ENCODE results near the gene EVC2. TPM values are rescaled to one million over a fixed set of nuclear protein-coding genes. Genes with fewer than 3 reads are reported as not detected.

EVC2 gene
- total and polyA plus RNA-seq, 9 of the 15 experiments (the other 6 are each of a cell fraction or from before 2014, with no cell fraction given), result 0.03 to 0.55 (median 0.38) TPM; not detected in 1

GRCh38 chr4:5689065-5689464 lies 19.3 kb downstream of the EVC2 start:
- Histone ChIP-seq H3K9me3 (replicated peaks; ENCODE audit: control insufficient read depth, insufficient read depth, low read depth, low read length) (no peaks in the 10 kb centered on the region), H2AFZ (ENCODE audit: low read depth, low read length) (no peak overlapping the region), H3K36me3 (ENCODE audit: control insufficient read depth, insufficient read depth, low read length) (no peaks in the 10 kb centered on the region), H3K79me2 (ENCODE audit: control insufficient read depth, insufficient read depth, low read length) (no peaks in the 10 kb centered on the region), H4K20me1 (replicated peaks; ENCODE audit: control insufficient read depth, insufficient read depth, low read length) (no peaks in the 10 kb centered on the region), H3K9me1 (ENCODE audit: control insufficient read depth, insufficient read depth, low read length) (no peaks in the 10 kb centered on the region), H3K4me1 (replicated peaks in 1 of 2; ENCODE audit: control insufficient read depth in 2 of 2, insufficient read depth in 2 of 2, low read length in 2 of 2) (no peaks in the 10 kb centered on the region; a peak in 2 of 5 replicates), H3K4me3 (no peak overlapping the region), H3K4me2 (ENCODE audit: insufficient read depth, low read length) (no peak overlapping the region), H3K27me3 (ENCODE audit: control insufficient read depth in 2 of 2, insufficient read depth in 2 of 2, low read length in 2 of 2) (0 out of 5 replicates have a peak, but pooled peaks cover 0 to 4% of the 10 kb centered on the region in 2 experiments), H3K27ac (ENCODE audit: extremely low read depth, low read depth, low read length) (no peak overlapping the region), H3K9ac (ENCODE audit: insufficient read depth in 1 of 2, low read depth in 2 of 2, low read length in 2 of 2) (no peak overlapping the region)
- in situ Hi-C loops (cut with MboI) (no loop called here), intact Hi-C loops (cut with micrococcal nuclease) (no loop called here)
- DNase-seq (ENCODE audit: extremely low read depth in 1 of 4, low spot score in 3 of 4) (no peak), FAIRE-seq (no peak), ATAC-seq (no peak)
- ChIA-PET CTCF (ENCODE audit: low intra/inter-chr PET ratio) (no interaction called here), POLR2A (no interaction called here)
- TF ChIP-seq RBM34 (IDR thresholded peaks at IDR 0.05; ENCODE audit: borderline replicate concordance, insufficient read depth, low read length) (no peak), DEAF1 (CRISPR knock-in tag; IDR thresholded peaks at IDR 0.05) (no peak), NR2C1 (IDR thresholded peaks at IDR 0.05) (no peak), NR2C1 (tag; IDR thresholded peaks at IDR 0.05) (no peak), ESRRA (IDR thresholded peaks at IDR 0.05; ENCODE audit: borderline replicate concordance, low read depth) (no peak), HLTF (IDR thresholded peaks at IDR 0.05) (no peak)
- 4% methylated on average over 8 of the region's 8 CpGs for WGBS (ENCODE audit: insufficient coverage, low coverage, missing lambda C conversion rate)
- BruUV-seq (replicated peaks), result no TSS peak
